ENCODE results near the gene GID8. TPM values are rescaled to one million over a fixed set of nuclear protein-coding genes. Genes with fewer than 3 reads are reported as not detected.

The GID8 gene
- total and polyA plus RNA-seq, 4 donors = 11.0 to 35.4 (median 23.7) TPM

- H3K36me3 ChIP-seq (ENCODE audit: control insufficient read depth in 4 of 4, insufficient read depth in 4 of 4, low read length in 4 of 4) = peaks cover 9 to 37% (median 26%) of the 10 kb centered on the region in 4 donors
- H3K9ac ChIP-seq (ENCODE audit: insufficient read depth in 1 of 2, low read length in 2 of 2) = no peak overlapping the region
- WGBS, 2 donors = 92 to 98% methylated on average over 8 of the region's 8 CpGs
- peaks cover 0 to 23% (median 20%) of the 10 kb centered on the region in 5 donors for H3K4me1 ChIP-seq (ENCODE audit: control insufficient read depth in 5 of 5, insufficient read depth in 5 of 5, low read length in 5 of 5)
- H3K27me3 ChIP-seq (ENCODE audit: control insufficient read depth in 3 of 3, insufficient read depth in 3 of 3, low read length in 2 of 3) = no peaks in the 10 kb centered on the region
- H3K27ac ChIP-seq (ENCODE audit: low read depth in 1 of 2, low read length in 1 of 2) = no peak overlapping the region
- no peak overlapping the region for H3K4me3 ChIP-seq
- DNase-seq (no peak), ATAC-seq (ENCODE audit: insufficient read depth, low FRiP score) (no peak)
- H3K9me3 ChIP-seq (ENCODE audit: control insufficient read depth in 4 of 4, insufficient read depth in 3 of 4, low read length in 3 of 4) = peaks cover 0 to 2% (median 0%) of the 10 kb centered on the region in 4 donors
- TF ChIP-seq CTCF (IDR thresholded peaks at IDR 0.05; ENCODE audit: control extremely low read depth, extremely low read depth) = no peak
Measured at GRCh38 chr20:62950741-62951140, 12.8 kb downstream of the GID8 start.

GRCh38 chr20:62951143-62951895, 13.4 kb downstream of the GID8 start:
- no peak overlapping the region for H3K27ac ChIP-seq (ENCODE audit: low read depth in 1 of 2, low read length in 1 of 2)
- H3K27me3 ChIP-seq (ENCODE audit: control insufficient read depth in 3 of 3, insufficient read depth in 3 of 3, low read length in 2 of 3) = no peaks in the 10 kb centered on the region
- H3K36me3 ChIP-seq (ENCODE audit: control insufficient read depth in 4 of 4, insufficient read depth in 4 of 4, low read length in 4 of 4) = peaks cover 5 to 31% (median 20%) of the 10 kb centered on the region in 4 donors
- H3K4me1 ChIP-seq (ENCODE audit: control insufficient read depth in 5 of 5, insufficient read depth in 5 of 5, low read length in 5 of 5) = peaks cover 0 to 23% (median 20%) of the 10 kb centered on the region in 5 donors
- ATAC-seq (ENCODE audit: insufficient read depth, low FRiP score) (no peak), DNase-seq (no peak)
- H3K9ac ChIP-seq (ENCODE audit: insufficient read depth in 1 of 2, low read length in 2 of 2) = no peak overlapping the region
- no peak overlapping the region for H3K4me3 ChIP-seq
- WGBS, 2 donors = 70 to 88% methylated on average over 11 of the region's 11 CpGs
- TF ChIP-seq CTCF (IDR thresholded peaks at IDR 0.05; ENCODE audit: control extremely low read depth, extremely low read depth) = no peak
- H3K9me3 ChIP-seq (ENCODE audit: control insufficient read depth in 4 of 4, insufficient read depth in 3 of 4, low read length in 3 of 4) = peaks cover 0 to 2% (median 0%) of the 10 kb centered on the region in 4 donors

- Histone ChIP-seq H3K36me3 (ENCODE audit: control insufficient read depth in 4 of 4, insufficient read depth in 4 of 4, low read length in 4 of 4) (peaks cover 2 to 26% (median 17%) of the 10 kb centered on the region in 4 donors), H3K27ac (ENCODE audit: low read depth in 1 of 2, low read length in 1 of 2) (peak overlapping the region in 1 of 2 donors; percentile 36), H3K9ac (ENCODE audit: insufficient read depth in 1 of 2, low read length in 2 of 2) (no peak overlapping the region), H3K4me3 (no peak overlapping the region), H3K27me3 (ENCODE audit: control insufficient read depth in 3 of 3, insufficient read depth in 3 of 3, low read length in 2 of 3) (no peaks in the 10 kb centered on the region), H3K4me1 (ENCODE audit: control insufficient read depth in 5 of 5, insufficient read depth in 5 of 5, low read length in 5 of 5) (peaks cover 0 to 23% (median 20%) of the 10 kb centered on the region in 5 donors), H3K9me3 (ENCODE audit: control insufficient read depth in 4 of 4, insufficient read depth in 3 of 4, low read length in 3 of 4) (peaks cover 0 to 2% (median 0%) of the 10 kb centered on the region in 4 donors)
- no peak for DNase-seq
- WGBS, 2 donors = 88% methylated on average over 8 of the region's 8 CpGs
- ATAC-seq (ENCODE audit: insufficient read depth, low FRiP score) = no peak
- no peak for TF ChIP-seq CTCF (IDR thresholded peaks at IDR 0.05; ENCODE audit: control extremely low read depth, extremely low read depth)
Measured at GRCh38 chr20:62951896-62952372, 14.0 kb downstream of the GID8 start.

Data from lung (tissue), 12 donors.